Mesodermal cell (in vitro differentiated cells): ENCODE measurements around the gene ERCC2.

Source experiments
- H3K27ac ChIP-seq: 2 replicates; pipeline ENCODE4 v1.7.0; 2013; ENCODE audit warnings: mild to moderate bottlenecking, low read depth, low read length, moderate library complexity; ENCODE audit not compliant: severe bottlenecking
- H3K36me3 ChIP-seq: 2 replicates; pipeline ENCODE4 v1.7.1; 2013; ENCODE audit warnings: mild to moderate bottlenecking, low read length, moderate library complexity; ENCODE audit not compliant: control insufficient read depth, insufficient read depth
- H3K4me1 ChIP-seq: one replicate; pipeline ENCODE4 v1.7.1; 2013; ENCODE audit warnings: mild to moderate bottlenecking, low read length; ENCODE audit not compliant: insufficient read depth, control insufficient read depth, poor library complexity, severe bottlenecking
- H3K4me3 ChIP-seq: 2 replicates; pipeline ENCODE4 v1.7.0; 2013; ENCODE audit warnings: low read length, control low read depth, mild to moderate bottlenecking; ENCODE audit not compliant: insufficient read depth, poor library complexity, severe bottlenecking; ENCODE audit errors: extremely low read depth
- H3K9me3 ChIP-seq: 2 replicates; pipeline ENCODE4 v1.7.1; 2013; ENCODE audit warnings: mild to moderate bottlenecking, low read length, moderate library complexity; ENCODE audit not compliant: control insufficient read depth
- whole genome bisulfite sequencing, 2 experiments: methylation state at CpG; one replicate each; pipeline ENCODE4 v1.1.5; 2013; ENCODE audit warnings: missing lambda C conversion rate in 2 of 2; ENCODE audit not compliant: insufficient coverage in 2 of 2; 5-methylcytosine and 5-hydroxymethylcytosine counted together

ERCC2 gene

DNA sequence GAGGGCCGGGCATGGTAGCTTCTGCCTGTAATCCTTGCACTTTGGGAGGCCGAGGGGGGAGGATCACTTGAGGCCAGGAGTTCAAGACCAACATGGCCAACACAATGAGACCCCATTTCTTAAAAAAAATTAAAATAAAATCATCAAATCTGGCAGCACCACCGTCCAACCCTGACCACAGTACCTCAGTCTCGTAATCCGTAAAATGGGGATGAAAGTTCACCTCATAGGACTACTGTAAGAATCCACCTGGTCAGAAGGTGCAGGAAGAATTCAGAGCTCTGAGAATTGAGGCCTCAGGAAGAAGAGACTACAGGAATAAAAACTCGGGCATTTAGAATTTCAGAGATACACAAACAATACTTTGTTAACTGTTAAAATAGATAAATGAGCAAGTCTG, 31.4 kb upstream of the ERCC2 start:
- WGBS, 2 experiments = 95 to 98% methylated on average over 5 of the region's 6 CpGs

DNA sequence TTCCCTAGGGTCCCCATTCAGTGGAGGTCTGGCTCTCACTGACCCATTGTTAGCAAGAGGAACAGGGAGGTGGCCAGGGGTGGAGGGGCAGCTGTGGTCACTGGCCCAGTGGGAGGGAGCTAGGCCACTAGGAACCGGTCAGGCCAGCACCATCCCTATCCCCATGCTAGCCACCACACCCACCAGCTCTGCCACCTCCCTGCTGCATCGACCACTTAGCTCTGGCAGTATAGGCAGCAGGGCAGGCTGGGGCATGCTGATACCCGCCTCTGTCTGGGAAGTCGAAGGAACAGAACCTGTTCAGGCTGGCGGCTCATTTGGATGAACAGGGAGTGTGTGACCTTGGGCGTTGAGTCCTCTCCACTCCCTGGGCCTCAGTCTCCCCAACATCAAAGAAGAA, 29.8 kb upstream of the ERCC2 start:
- H3K9me3 ChIP-seq = no peaks in the 10 kb centered on the region
- H3K36me3 ChIP-seq = peaks cover 23% of the 10 kb centered on the region
- 100% methylated on average over 3 of the region's 6 CpGs for WGBS, 2 experiments
- peaks cover 20% of the 10 kb centered on the region for H3K4me1 ChIP-seq
- H3K27ac ChIP-seq = no peak overlapping the region
- H3K4me3 ChIP-seq = no peak overlapping the region

More for the DNA sequence above, 31.4 kb upstream of the ERCC2 start:
- Histone ChIP-seq H3K9me3 (no peaks in the 10 kb centered on the region), H3K27ac (peak overlapping the region; percentile 29), H3K4me3 (no peak overlapping the region), H3K4me1 (peaks cover 20% of the 10 kb centered on the region), H3K36me3 (peaks cover 16% of the 10 kb centered on the region)

DNA sequence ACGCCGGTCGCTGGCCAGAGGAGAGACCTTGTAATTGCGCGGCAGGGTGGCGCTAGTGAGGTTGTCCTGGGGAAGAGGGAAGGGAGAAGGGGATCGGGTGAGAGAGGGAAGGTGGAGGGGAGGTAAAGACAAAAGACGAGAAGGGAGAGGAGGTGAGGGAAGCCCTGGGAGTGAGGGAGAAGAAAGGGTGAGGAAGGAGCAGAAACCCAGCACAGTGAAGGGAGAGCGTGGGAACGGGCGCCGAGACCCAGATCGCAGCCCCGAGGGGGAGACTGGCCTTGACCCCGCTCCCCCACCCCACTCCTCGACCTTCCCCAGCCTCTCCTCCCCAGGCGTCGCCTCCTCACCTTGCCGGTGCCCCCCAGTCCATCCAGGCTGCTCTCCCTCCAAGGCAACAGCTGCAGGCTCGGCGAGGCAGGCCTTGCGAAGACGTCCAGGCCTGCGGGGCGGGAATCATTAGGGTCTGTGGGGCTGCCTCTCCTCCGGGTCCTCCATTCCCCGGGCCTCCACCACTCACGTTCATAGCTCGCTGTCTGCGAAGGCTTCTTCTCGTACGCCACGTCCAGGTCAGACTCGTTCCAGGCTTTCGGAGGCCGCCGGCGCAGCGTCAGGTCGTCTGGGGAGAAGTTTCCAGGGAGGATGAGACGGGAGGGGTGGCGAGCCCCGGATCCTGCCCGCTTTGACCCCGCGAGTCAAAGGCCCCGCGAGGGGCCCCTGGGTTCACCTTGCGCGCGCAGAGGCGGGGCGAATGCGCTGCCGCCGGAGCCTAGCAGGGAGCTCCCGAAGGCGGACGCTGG, 25.6 kb upstream of the ERCC2 start:
- WGBS, 2 experiments = 84 to 87% methylated on average over 30 to 59 of the region's 59 CpGs
- no peaks in the 10 kb centered on the region for H3K9me3 ChIP-seq
- no peak overlapping the region for H3K4me3 ChIP-seq
- H3K4me1 ChIP-seq = peaks cover 4% of the 10 kb centered on the region
- H3K27ac ChIP-seq = no peak overlapping the region
- H3K36me3 ChIP-seq = peaks cover 33% of the 10 kb centered on the region

DNA sequence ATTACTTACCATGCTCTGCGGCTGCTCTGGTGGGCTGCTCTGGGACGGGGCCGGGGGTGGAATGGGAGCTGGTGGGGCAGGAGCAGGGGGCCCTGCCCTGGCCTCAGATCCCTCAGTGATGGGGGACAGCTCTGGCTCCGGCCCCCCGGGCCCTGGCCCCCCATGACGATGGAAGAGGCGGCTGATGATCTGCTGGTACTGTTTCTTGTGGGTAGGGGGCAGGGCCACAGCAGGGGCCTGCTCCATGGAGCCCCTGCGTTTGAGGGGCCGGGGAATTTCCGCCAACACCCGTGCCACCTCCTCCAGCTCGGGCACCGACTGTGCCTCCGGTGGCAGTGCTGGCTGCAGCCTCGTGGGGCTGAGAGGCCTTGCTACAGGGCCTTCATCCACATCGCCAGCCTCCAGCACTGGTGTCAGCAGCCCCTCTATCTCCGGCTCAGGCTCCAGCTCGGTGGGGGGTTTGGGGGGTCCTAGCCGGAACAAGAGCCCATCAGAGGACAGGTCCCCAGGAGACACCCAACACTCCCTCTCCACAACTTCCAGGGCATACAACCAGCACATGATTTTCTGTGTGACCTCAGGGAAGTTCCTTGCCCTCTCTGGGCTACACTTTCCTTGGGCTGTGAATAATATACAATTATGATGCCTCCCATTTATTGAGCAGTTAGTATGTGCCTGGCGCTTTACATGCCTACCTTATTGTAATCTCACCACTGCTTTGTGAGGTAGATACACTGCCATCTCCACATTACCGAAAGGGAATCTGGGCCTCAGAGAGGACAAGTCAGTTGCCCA, 21.7 kb upstream of the ERCC2 start:
- Histone ChIP-seq H3K4me1 (peaks cover 4% of the 10 kb centered on the region), H3K9me3 (no peaks in the 10 kb centered on the region), H3K4me3 (no peak overlapping the region), H3K27ac (no peak overlapping the region), H3K36me3 (peaks cover 23% of the 10 kb centered on the region)
- WGBS, 2 experiments = 94 to 97% methylated on average over 17 to 21 of the region's 21 CpGs

DNA sequence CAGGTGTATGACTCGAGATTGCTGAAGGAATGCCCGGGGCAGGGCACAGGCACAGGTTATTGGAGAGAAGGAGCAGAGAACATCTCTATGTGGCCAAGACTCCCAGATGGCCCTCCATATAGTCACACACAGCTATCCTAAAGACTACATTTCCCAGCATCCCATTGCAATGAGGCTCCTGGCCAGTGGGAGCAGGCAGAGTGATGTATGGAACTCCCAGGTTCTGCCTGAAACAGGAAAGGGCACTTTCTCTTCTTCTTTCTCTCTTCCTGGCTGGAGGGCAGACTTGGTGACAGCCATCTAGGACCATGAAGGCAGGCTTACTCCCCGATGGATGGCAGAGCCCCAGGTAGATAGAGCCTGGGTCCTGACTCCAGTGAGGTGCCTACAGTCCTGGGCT, 21.0 kb upstream of the ERCC2 start:
- no peak overlapping the region for H3K27ac ChIP-seq
- H3K36me3 ChIP-seq = peaks cover 21% of the 10 kb centered on the region
- no peaks in the 10 kb centered on the region for H3K9me3 ChIP-seq
- H3K4me1 ChIP-seq = peaks cover 4% of the 10 kb centered on the region
- no peak overlapping the region for H3K4me3 ChIP-seq
- 82 to 89% methylated on average over 1 to 3 of the region's 3 CpGs for WGBS, 2 experiments

DNA sequence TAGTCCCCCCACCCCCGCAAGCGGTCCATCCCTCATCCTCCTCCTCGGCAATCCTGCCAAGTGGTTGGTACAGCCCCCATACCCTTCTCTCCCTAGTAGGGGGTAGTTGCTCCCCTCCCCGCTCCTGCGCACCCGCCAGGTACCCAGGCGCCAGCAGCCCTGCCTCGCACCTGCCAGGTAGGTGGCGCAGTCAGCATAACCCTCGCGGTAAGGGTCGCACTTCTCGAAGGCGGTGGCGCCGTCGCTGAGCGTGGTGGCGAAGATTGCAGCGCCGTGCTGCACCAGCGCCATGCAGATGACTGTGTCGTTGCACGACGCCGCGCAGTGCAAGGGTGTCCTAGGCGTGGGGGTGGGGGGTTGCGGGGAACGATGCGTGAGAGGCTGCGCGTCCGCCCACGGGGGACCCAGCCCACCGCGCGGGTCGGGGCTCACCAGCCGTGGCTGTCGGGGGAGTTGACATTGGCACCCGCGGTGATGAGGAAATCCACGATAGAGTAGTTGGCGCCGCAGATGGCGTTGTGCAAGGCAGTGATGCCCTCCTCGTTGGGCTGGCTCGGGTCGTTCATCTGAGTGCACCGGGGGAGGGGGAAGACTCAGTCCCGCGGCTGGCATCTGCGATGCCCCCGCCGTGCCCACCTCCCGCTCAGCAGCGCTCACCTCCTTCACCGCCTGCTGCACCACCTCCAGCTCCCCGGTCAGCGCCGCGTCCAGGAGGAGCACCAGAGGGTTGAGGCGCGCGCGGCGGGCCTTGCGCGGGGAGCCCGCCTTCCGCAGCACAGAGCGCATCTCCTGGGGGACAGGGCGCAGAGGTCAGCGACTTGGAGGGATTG, 15.2 kb upstream of the ERCC2 start:
- no peaks in the 10 kb centered on the region for H3K9me3 ChIP-seq

DNA sequence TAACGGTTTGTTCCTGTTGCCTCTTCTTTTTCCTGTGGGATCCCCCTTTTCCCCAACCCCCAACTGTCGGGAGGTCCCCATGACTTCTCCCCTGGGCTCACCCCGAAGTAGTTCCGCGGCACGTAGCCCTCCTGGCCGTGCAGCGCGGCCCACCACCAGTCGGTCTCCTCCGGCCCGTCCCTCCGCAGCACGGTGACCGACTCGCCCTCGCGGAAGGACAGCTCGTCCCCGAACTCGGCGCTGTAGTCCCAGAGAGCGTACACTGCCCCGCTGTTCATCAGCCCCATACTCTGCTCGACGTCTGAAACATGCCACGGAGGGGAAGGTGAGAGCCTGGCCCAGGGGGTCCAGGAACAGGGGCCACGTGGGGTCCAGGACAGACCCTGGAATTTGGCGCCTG, 12.1 kb upstream of the ERCC2 start:
- Histone ChIP-seq H3K36me3 (peaks cover 8% of the 10 kb centered on the region), H3K27ac (no peak overlapping the region), H3K4me1 (peaks cover 3% of the 10 kb centered on the region), H3K4me3 (no peak overlapping the region), H3K9me3 (no peaks in the 10 kb centered on the region)
- WGBS, 2 experiments = 97% methylated on average over 27 to 29 of the region's 29 CpGs

More for the DNA sequence above, 15.2 kb upstream of the ERCC2 start:
- 95 to 98% methylated on average over 64 to 72 of the region's 75 CpGs for WGBS, 2 experiments
- Histone ChIP-seq H3K4me1 (no peaks in the 10 kb centered on the region), H3K36me3 (peaks cover 8% of the 10 kb centered on the region), H3K4me3 (no peak overlapping the region), H3K27ac (no peak overlapping the region)

DNA sequence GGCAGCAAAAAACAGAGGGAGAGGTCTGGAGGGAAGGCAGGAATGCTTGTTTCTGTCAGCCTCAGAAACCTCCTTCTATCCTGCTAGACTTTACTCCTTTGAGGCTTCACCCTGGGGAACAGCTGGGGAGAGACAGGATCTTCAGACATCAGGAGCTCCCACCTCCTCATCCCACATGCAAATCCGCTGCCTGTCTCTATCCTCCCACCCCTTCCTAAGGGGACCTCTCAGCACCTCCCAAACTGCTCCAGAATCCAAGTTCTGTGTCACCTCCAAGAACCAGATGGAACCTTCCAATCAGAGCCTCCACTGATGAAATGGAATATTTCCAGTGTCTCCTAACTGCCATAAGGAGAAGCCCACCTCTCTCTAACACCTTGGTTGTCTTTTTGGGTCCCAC, 9.7 kb upstream of the ERCC2 start:
- peaks cover 3% of the 10 kb centered on the region for H3K4me1 ChIP-seq
- H3K27ac ChIP-seq = no peak overlapping the region
- WGBS, 2 experiments = 100% methylated on average over 1 of the region's 1 CpG
- no peak overlapping the region for H3K4me3 ChIP-seq
- H3K36me3 ChIP-seq = peaks cover 5% of the 10 kb centered on the region
- H3K9me3 ChIP-seq = no peaks in the 10 kb centered on the region

DNA sequence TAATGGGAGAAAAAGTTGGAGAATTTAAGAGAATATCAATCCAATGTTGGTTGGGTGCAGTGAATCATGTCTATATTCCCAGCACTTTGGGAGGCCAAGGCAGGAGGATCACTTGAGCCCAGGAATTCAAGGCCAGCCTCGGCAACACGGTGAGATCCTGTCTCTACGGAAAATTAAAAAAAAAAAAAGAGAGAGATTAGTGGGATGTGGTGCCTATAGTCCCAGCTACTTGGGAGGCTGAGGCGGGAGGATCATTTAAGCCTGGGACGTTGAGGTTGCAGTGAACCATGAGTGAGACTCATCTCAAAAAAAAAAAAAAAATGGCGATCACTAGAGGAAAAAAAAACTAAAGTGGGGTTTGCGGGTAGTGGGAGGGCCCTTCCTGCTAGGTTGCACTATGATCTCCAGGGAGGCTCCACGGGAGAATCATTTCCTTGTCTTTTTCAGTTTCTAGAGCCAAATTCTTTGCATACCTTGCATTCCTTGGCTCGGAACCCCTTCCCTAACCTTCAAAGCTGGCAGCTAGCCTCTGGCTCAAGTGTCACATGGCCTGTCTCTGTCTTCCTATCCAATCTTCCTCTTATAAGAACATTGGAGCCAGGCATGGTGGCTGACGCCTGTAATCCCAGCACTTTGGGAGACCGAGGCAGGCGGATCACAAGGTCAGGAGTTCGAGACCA, 5.8 kb upstream of the ERCC2 start:
- no peak overlapping the region for H3K4me3 ChIP-seq
- no peaks in the 10 kb centered on the region for H3K36me3 ChIP-seq
- peaks cover 3% of the 10 kb centered on the region for H3K4me1 ChIP-seq
- no peaks in the 10 kb centered on the region for H3K9me3 ChIP-seq
- WGBS, 2 experiments = 40 to 42% methylated on average over 11 to 12 of the region's 13 CpGs
- peak overlapping the region; percentile 64 for H3K27ac ChIP-seq

DNA sequence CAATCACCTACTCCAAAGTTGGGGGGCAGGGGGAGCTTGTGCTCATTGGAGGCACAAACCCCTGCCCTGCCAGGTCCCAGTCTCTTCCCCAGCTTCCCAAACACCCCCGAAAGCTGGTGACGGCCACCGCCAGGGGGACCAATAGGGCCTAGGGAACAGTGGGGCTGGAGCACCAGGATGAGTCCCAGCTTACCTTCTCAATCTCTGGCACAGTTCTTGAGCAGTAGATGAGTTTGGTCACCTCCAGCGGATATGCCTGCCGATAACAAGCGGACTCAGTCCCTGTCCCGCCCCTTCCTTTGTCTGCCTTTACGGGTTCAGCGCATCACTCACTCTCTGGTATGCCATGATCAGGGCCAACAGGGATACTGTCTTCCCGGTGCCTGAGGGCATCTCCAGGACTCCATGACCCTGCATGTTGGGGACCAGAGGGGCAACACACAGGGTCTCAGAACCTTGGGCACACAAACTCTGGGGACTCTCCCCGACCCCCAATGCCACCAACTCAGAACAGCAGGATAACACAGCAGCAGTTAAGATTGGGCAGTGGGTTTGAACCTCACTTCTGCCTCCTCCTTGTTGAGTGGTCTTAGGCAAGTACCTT, 1.5 kb downstream of the ERCC2 start:
- Histone ChIP-seq H3K36me3 (peaks cover 47% of the 10 kb centered on the region), H3K4me1 (peaks cover 3% of the 10 kb centered on the region), H3K4me3 (peak overlapping the region; percentile 84), H3K9me3 (no peaks in the 10 kb centered on the region), H3K27ac (no peak overlapping the region)
- WGBS, 2 experiments = 89 to 91% methylated on average over 9 of the region's 11 CpGs
